K562 (cell line): ENCODE results near the gene SLC22A15. TPM values are rescaled to one million over a fixed set of nuclear protein-coding genes. Genes with fewer than 3 reads are reported as not detected.

Experiments
- ATAC-seq: fragments of 200-7000 bp; cut with Tn5 transposase; 3 replicates; pipeline ENCODE4 v1.9.1; 2020; ENCODE audit warnings: moderate library complexity
- BruUV-seq: library from RNA; stranded (reverse); fragments of 400-500 nt; replicated peaks from 2 replicates; lab custom pipeline; 2021; lab: Mats Ljungman, UMichigan
- CTCF ChIA-PET: fragments of 300-600 bp; formaldehyde crosslinking; extraction: SDS; loops from one replicate; lab custom pipeline; 2021; ENCODE audit warnings: low intra/inter-chr PET ratio; lab: Yijun Ruan, JAX
- POLR2A ChIA-PET: fragments of 300-600, 350-650 bp; sonication (Branson Sonifier 250); formaldehyde crosslinking; extraction: SDS; loops from one replicate; lab custom pipeline; 2021; ENCODE audit warnings: antibody characterized with exemption, inconsistent platforms; lab: Yijun Ruan, JAX
- DNase-seq, 4 experiments: peaks; one replicate each; pipeline versions ENCODE4 v3.0.0 to v3.0.0-alpha.2; 2011 to 2018; ENCODE audit warnings: low spot score in 3 of 4, mixed read lengths in 3 of 4; ENCODE audit errors: extremely low read depth in 1 of 4
- FAIRE-seq: peaks from 2 replicates; lab custom pipeline; 2011; peaks lifted over from hg19 to GRCh38; lab: Jason Lieb, UNC
- H2AFZ ChIP-seq: 2 replicates; pipeline ENCODE4 v1.6.0; 2011; ENCODE audit warnings: low read depth, low read length, control low read depth, inconsistent platforms
- H3K27ac ChIP-seq: fragments of 200-600 bp; 3 replicates; pipeline ENCODE4 v1.8.0; 2011; ENCODE audit warnings: low read depth, mild to moderate bottlenecking, control low read depth, inconsistent platforms, low read length, moderate library complexity, mixed read lengths; ENCODE audit errors: extremely low read depth
- H3K27me3 ChIP-seq, 2 experiments: fragments of 300-600 bp in 1 of 2; 2 replicates in 1 of 2; 3 replicates in 1 of 2; pipeline versions ENCODE4 v1.6.0 to v1.8.0; 2011; ENCODE audit warnings: inconsistent platforms in 2 of 2, low read length in 2 of 2, mild to moderate bottlenecking in 1 of 2, mixed read lengths in 1 of 2, moderate library complexity in 1 of 2; ENCODE audit not compliant: control insufficient read depth in 2 of 2, insufficient read depth in 2 of 2
- H3K36me3 ChIP-seq: fragments of 300-600 bp; 3 replicates; pipeline ENCODE4 v1.8.0; 2011; ENCODE audit warnings: mild to moderate bottlenecking, low read length, inconsistent platforms; ENCODE audit not compliant: control insufficient read depth, insufficient read depth
- H3K4me1 ChIP-seq, 2 experiments: fragments of 200-600 bp in 1 of 2; replicated peaks in 1 of 2; 2 replicates in 1 of 2; 3 replicates in 1 of 2; pipeline versions ENCODE4 v1.5.1 to v1.8.0; 2011; ENCODE audit warnings: inconsistent platforms in 2 of 2, low read length in 2 of 2, mild to moderate bottlenecking in 1 of 2, mixed read lengths in 1 of 2, moderate library complexity in 1 of 2; ENCODE audit not compliant: control insufficient read depth in 2 of 2, insufficient read depth in 2 of 2
- H3K4me2 ChIP-seq: 2 replicates; pipeline ENCODE4 v1.6.1; 2011; ENCODE audit warnings: low read length, control low read depth, inconsistent platforms, mixed read lengths; ENCODE audit not compliant: insufficient read depth
- H3K4me3 ChIP-seq: fragments of 200-600 bp; sonication (generic), shearing (Covaris generic); 2 replicates; pipeline ENCODE4 v1.5.1; 2016; ENCODE audit warnings: control low read depth, inconsistent platforms
- H3K79me2 ChIP-seq: fragments of 200-600 bp; 3 replicates; pipeline ENCODE4 v1.8.0; 2011; ENCODE audit warnings: low read length, inconsistent platforms; ENCODE audit not compliant: control insufficient read depth, insufficient read depth
- H3K9ac ChIP-seq, 2 experiments: 2 replicates each; pipeline versions ENCODE4 v1.6.0 to v1.6.1; 2011; ENCODE audit warnings: low read depth in 2 of 2, low read length in 2 of 2, control low read depth in 1 of 2, inconsistent platforms in 1 of 2, mild to moderate bottlenecking in 1 of 2, mixed read lengths in 1 of 2; ENCODE audit not compliant: insufficient read depth in 1 of 2
- H3K9me1 ChIP-seq: one replicate; pipeline ENCODE4 v1.6.0; 2011; ENCODE audit warnings: inconsistent platforms, mild to moderate bottlenecking, low read length, moderate library complexity; ENCODE audit not compliant: control insufficient read depth, insufficient read depth
- H3K9me3 ChIP-seq: replicated peaks from 2 replicates; pipeline ENCODE4 v1.5.1; 2011; ENCODE audit warnings: low read depth, low read length, inconsistent platforms; ENCODE audit not compliant: control insufficient read depth, insufficient read depth
- H4K20me1 ChIP-seq: replicated peaks from 2 replicates; pipeline ENCODE4 v1.6.1; 2011; ENCODE audit warnings: low read length, inconsistent platforms, mixed read lengths; ENCODE audit not compliant: control insufficient read depth, insufficient read depth
- CHCHD3 ChIP-seq: fragments of 250-450 bp; sonication (Bioruptor Pico); IDR thresholded peaks from 2 replicates; pipeline ENCODE4 v2.1.2; 2022; ENCODE audit warnings: mild to moderate bottlenecking
- MED1 ChIP-seq: sonication (generic); formaldehyde crosslinking; IDR thresholded peaks from 2 replicates; pipeline ENCODE4 v1.8.1; 2023; ENCODE audit warnings: missing genetic modification reagents, borderline replicate concordance
- MEF2D ChIP-seq: conservative IDR thresholded peaks from 2 replicates; pipeline ENCODE4 v1.6.1; 2016; ENCODE audit warnings: low read depth, missing genetic modification characterization, missing compliant biosample characterization
- NFATC3 ChIP-seq: fragments of 450-650 bp; IDR thresholded peaks from 2 replicates; pipeline ENCODE4 v1.6.1; 2017; ENCODE audit warnings: mild to moderate bottlenecking
- ZNF384 ChIP-seq: IDR thresholded peaks from 2 replicates; pipeline ENCODE4 v1.6.1; 2012; ENCODE audit warnings: low read depth, low read length, improper control_type of control experiment
- WGBS: fragments of 100-300 bp; shearing (Covaris generic); methylation state at CpG from one replicate; pipeline ENCODE4 v1.1.6; 2016; ENCODE audit warnings: low coverage, mixed read lengths; ENCODE audit not compliant: insufficient coverage; ENCODE audit errors: missing lambda C conversion rate; 5-methylcytosine and 5-hydroxymethylcytosine counted together
- in situ Hi-C: fragments of 300-500 bp; cut with MboI; formaldehyde crosslinking; loops from 4 replicates; pipeline ENCODE4 v1.15.0; 2018; ENCODE audit warnings: inconsistent platforms, mixed read lengths
- intact Hi-C: fragments of 100-400 bp; cut with micrococcal nuclease; formaldehyde crosslinking; loops from 2 replicates; pipeline ENCODE4 v1.14.2; 2022
- polyA plus RNA-seq, 8 experiments: library from polyadenylated mRNA; depleted of rRNA in 4 of 8; stranded (reverse) in 5 of 8; unstranded in 3 of 8; fragments of >200 nt; fragmentation: Nextera tagmentation in 2 of 8; fragmentation: Illumina TruSeq in 1 of 8; extraction: Ambion mirVana in 2 of 8; extraction: Trizol in 1 of 8; gene quantifications; 2 replicates each; pipeline versions ENCODE4 v1.2.1 to v1.2.3, GENCODE V29; 2011 to 2014; ENCODE audit warnings: inconsistent platforms in 1 of 8, missing spikeins in 1 of 8
- total RNA-seq, 7 experiments: library from RNA; depleted of rRNA in 6 of 7; stranded (reverse); fragments of >200 nt in 6 of 7; fragmentation: Illumina TruSeq in 2 of 7; extraction: Trizol in 2 of 7; gene quantifications; 2 replicates each; pipeline versions ENCODE4 v1.2.1 to v1.2.3, GENCODE V29; 2011 to 2021; ENCODE audit warnings: low replicate concordance in 1 of 7
- TF ChIP-seq, protein P1 (sequence below): fragments of 450-650 bp; IDR thresholded peaks from 2 replicates; pipeline ENCODE4 v1.6.1; 2017; ENCODE audit warnings: mild to moderate bottlenecking, moderate library complexity

Gene SLC22A15
- total and polyA plus RNA-seq, 9 of the 15 experiments (the other 6 are each of a cell fraction or from before 2014, with no cell fraction given) = 0.24 to 2.7 (median 1.2) TPM

DNA sequence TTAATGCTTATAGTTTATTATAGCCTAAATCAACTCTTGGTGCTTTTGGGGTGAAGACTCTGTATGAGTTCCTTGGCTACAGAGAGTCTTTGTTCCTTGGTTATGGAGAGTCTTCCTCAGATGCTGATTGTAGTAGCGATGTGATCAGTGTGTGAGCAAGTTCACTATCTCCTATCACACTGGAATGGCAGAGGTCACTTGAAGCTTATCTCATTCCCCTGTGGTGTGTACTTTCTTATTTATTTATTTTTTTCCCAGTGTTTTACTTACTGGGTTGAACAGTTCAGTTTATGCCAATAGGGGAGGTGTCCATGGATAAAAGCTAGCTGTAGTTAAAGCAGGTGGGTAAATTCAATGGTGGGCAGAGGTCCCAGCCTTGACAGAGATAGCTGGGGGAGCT lies 114.8 kb downstream of the SLC22A15 start:
- in situ Hi-C loops = no loop called here
- H3K4me1 ChIP-seq = no peaks in the 10 kb centered on the region
- no peak overlapping the region for H3K9ac ChIP-seq
- no peak overlapping the region for H3K27ac ChIP-seq
- H2AFZ ChIP-seq = no peak overlapping the region
- no peaks in the 10 kb centered on the region for H4K20me1 ChIP-seq
- no peak for TF ChIP-seq CHCHD3 (CRISPR knock-in tag)
- TF ChIP-seq NFATC3 = no peak
- TF ChIP-seq ZNF384 = no peak
- TF ChIP-seq, protein P1, sequence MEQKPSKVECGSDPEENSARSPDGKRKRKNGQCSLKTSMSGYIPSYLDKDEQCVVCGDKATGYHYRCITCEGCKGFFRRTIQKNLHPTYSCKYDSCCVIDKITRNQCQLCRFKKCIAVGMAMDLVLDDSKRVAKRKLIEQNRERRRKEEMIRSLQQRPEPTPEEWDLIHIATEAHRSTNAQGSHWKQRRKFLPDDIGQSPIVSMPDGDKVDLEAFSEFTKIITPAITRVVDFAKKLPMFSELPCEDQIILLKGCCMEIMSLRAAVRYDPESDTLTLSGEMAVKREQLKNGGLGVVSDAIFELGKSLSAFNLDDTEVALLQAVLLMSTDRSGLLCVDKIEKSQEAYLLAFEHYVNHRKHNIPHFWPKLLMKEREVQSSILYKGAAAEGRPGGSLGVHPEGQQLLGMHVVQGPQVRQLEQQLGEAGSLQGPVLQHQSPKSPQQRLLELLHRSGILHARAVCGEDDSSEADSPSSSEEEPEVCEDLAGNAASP = no peak
- no peak for TF ChIP-seq MED1 (CRISPR knock-in tag)
- TF ChIP-seq MEF2D (tag) = no peak
- H3K4me3 ChIP-seq = no peak overlapping the region
- H3K36me3 ChIP-seq = no peaks in the 10 kb centered on the region
- no peaks in the 10 kb centered on the region for H3K9me1 ChIP-seq
- ChIA-PET CTCF (no interaction called here), POLR2A (interaction anchor here (0.8 kb wide), 1 partner anchor 12 kb away, joined by 3 read pairs; no protein-coding TSS in a partner anchor)
- no peaks in the 10 kb centered on the region for H3K79me2 ChIP-seq
- FAIRE-seq (no peak), DNase-seq (no peak), ATAC-seq (no peak)
- intact Hi-C loops = no loop called here
- H3K27me3 ChIP-seq = no peaks in the 10 kb centered on the region
- no peak overlapping the region for H3K4me2 ChIP-seq
- no peaks in the 10 kb centered on the region for H3K9me3 ChIP-seq
- WGBS = 0% methylated on average over 1 of the region's 1 CpG
- no TSS peak for BruUV-seq
